Astrocyte (in vitro differentiated cells and primary cell): ENCODE measurements around the gene RRBP1. TPM values are rescaled to one million over a fixed set of nuclear protein-coding genes. Genes with fewer than 3 reads are reported as not detected.

Experiments used
- DNase-seq: peaks from one replicate; pipeline ENCODE4 v3.0.0-alpha.2; 2010; ENCODE audit warnings: low read depth
- FAIRE-seq: peaks from 2 replicates; lab custom pipeline; 2011; peaks lifted over from hg19 to GRCh38; lab: Jason Lieb, UNC
- H2AFZ ChIP-seq: 2 replicates; pipeline ENCODE4 v1.6.0; 2012; ENCODE audit warnings: low read depth, low read length, inconsistent platforms
- H3K27ac ChIP-seq: 2 replicates; pipeline ENCODE4 v1.5.1; 2011; ENCODE audit warnings: low read depth, low read length, inconsistent platforms
- H3K27me3 ChIP-seq: 2 replicates; pipeline ENCODE4 v1.6.0; 2011; ENCODE audit warnings: low read length, inconsistent platforms; ENCODE audit not compliant: insufficient read depth
- H3K36me3 ChIP-seq: 2 replicates; pipeline ENCODE4 v1.5.1; 2011; ENCODE audit warnings: low read length, inconsistent platforms; ENCODE audit not compliant: insufficient read depth
- H3K4me1 ChIP-seq: 2 replicates; pipeline ENCODE4 v1.5.1; 2011; ENCODE audit warnings: low read length, inconsistent platforms; ENCODE audit not compliant: insufficient read depth
- H3K4me2 ChIP-seq: 2 replicates; pipeline ENCODE4 v1.6.0; 2012; ENCODE audit warnings: low read length, inconsistent platforms
- H3K4me3 ChIP-seq: 2 replicates; pipeline ENCODE4 v1.5.1; 2011; ENCODE audit warnings: low read depth, mild to moderate bottlenecking, low read length, inconsistent platforms; ENCODE audit not compliant: insufficient read depth
- H3K79me2 ChIP-seq: 2 replicates; pipeline ENCODE4 v1.6.0; 2012; ENCODE audit warnings: mild to moderate bottlenecking, low read length, inconsistent platforms; ENCODE audit not compliant: insufficient read depth
- H3K9ac ChIP-seq: 2 replicates; pipeline ENCODE4 v1.6.0; 2012; ENCODE audit warnings: mild to moderate bottlenecking, low read length, inconsistent platforms
- H3K9me3 ChIP-seq: 2 replicates; pipeline ENCODE4 v1.5.1; 2012; ENCODE audit warnings: low read depth, mild to moderate bottlenecking, low read length, inconsistent platforms; ENCODE audit not compliant: insufficient read depth
- H4K20me1 ChIP-seq: 2 replicates; pipeline ENCODE4 v1.6.0; 2012; ENCODE audit warnings: low read length, inconsistent platforms; ENCODE audit not compliant: insufficient read depth
- H3K27ac Mint-ChIP-seq: one replicate; pipeline ENCODE4 v1.8.0; 2021; ENCODE audit warnings: mild to moderate bottlenecking, mixed read lengths; ENCODE audit not compliant: unreplicated experiment
- H3K27me3 Mint-ChIP-seq: one replicate; pipeline ENCODE4 v1.8.0; 2021; ENCODE audit warnings: low read depth, mixed read lengths; ENCODE audit not compliant: unreplicated experiment
- H3K36me3 Mint-ChIP-seq: one replicate; pipeline ENCODE4 v1.8.0; 2021; ENCODE audit warnings: low read depth, mixed read lengths; ENCODE audit not compliant: unreplicated experiment
- H3K4me1 Mint-ChIP-seq: one replicate; pipeline ENCODE4 v1.8.0; 2021; ENCODE audit warnings: low read depth, mixed read lengths; ENCODE audit not compliant: unreplicated experiment
- H3K4me3 Mint-ChIP-seq: one replicate; pipeline ENCODE4 v1.8.0; 2021; ENCODE audit warnings: mild to moderate bottlenecking, moderate library complexity, mixed read lengths; ENCODE audit not compliant: unreplicated experiment
- H3K9me3 Mint-ChIP-seq: one replicate; pipeline ENCODE4 v1.8.0; 2021; ENCODE audit warnings: mild to moderate bottlenecking, mixed read lengths; ENCODE audit not compliant: unreplicated experiment
- CTCF ChIP-seq: IDR thresholded peaks from 2 replicates; pipeline ENCODE4 v1.5.1; 2011; ENCODE audit warnings: low read depth, mild to moderate bottlenecking, inconsistent platforms, low read length, moderate library complexity; ENCODE audit not compliant: insufficient read depth
- EZH2 ChIP-seq: IDR thresholded peaks from 2 replicates; pipeline ENCODE4 v1.6.1; 2012; ENCODE audit warnings: mild to moderate bottlenecking, low read length, inconsistent platforms; ENCODE audit not compliant: insufficient read depth
- total RNA-seq: library from RNA; stranded (reverse); gene quantifications from 2 replicates; pipeline ENCODE4 v1.2.1, GENCODE V29; 2021

Gene RRBP1
- total RNA-seq, 1 donor from 2014 or later: 347 TPM

DNA sequence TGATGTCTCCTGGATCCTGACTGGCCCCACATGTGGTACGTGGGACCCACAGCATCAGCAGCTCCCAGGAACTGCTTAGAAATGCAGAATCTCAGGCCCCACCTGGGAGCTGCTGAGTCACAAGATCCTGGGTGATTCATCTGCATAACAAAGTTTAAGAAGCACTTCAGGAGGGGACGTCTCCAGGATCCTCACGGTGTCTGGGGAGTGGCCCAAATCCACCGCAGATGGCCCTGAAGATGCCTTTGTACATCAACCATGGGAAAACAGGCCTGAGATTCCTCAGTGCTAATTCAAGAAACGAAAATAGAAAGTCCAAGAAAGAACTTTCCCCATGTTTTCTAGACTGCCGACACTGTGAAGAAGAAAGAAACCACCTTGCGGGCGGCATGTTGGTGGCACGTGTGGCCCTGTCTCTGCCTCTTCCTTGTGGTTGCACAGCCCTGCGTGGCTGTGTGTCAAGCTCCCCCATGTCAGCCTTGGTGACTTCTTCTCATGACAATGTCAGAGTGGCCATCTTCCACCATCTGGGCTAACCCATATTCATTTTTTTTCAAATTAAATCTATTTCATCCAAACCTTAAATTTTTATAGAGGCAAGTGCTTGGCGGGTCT, 26.1 kb downstream of the RRBP1 start:
- peaks cover 12% of the 10 kb centered on the region for H3K4me1 ChIP-seq
- H3K9me3 Mint-ChIP-seq: peaks cover 2% of the 10 kb centered on the region
- no peak overlapping the region for H3K4me2 ChIP-seq
- H3K4me3 ChIP-seq: no peak overlapping the region
- FAIRE-seq: no peak
- peaks cover 34% of the 10 kb centered on the region for H3K4me1 Mint-ChIP-seq
- TF ChIP-seq EZH2 (no peak), CTCF (no peak)
- H3K36me3 ChIP-seq: peaks cover 40% of the 10 kb centered on the region
- no peak overlapping the region for H3K4me3 Mint-ChIP-seq
- H3K9me3 ChIP-seq: no peaks in the 10 kb centered on the region
- H3K79me2 ChIP-seq: peaks cover 99% of the 10 kb centered on the region
- H3K27me3 ChIP-seq: no peaks in the 10 kb centered on the region
- no peak overlapping the region for H2AFZ ChIP-seq
- H3K9ac ChIP-seq: no peak overlapping the region
- H3K36me3 Mint-ChIP-seq: peaks cover 48% of the 10 kb centered on the region
- peak overlapping the region; percentile 56 for H3K27ac ChIP-seq
- DNase-seq: peak; percentile 59
- H3K27ac Mint-ChIP-seq: no peak overlapping the region
- H3K27me3 Mint-ChIP-seq: no peaks in the 10 kb centered on the region
- H4K20me1 ChIP-seq: peaks cover 97% of the 10 kb centered on the region

- Mint-ChIP-seq H3K4me1 (peaks cover 34% of the 10 kb centered on the region), H3K27ac (peak overlapping the region; percentile 26), H3K9me3 (peaks cover 2% of the 10 kb centered on the region), H3K36me3 (peaks cover 45% of the 10 kb centered on the region), H3K27me3 (no peaks in the 10 kb centered on the region), H3K4me3 (peak overlapping the region; percentile 16)
- Histone ChIP-seq H3K4me2 (no peak overlapping the region), H3K27ac (peak overlapping the region; percentile 56), H2AFZ (no peak overlapping the region), H3K4me3 (no peak overlapping the region), H3K79me2 (peaks cover 99% of the 10 kb centered on the region), H3K9me3 (no peaks in the 10 kb centered on the region), H3K36me3 (peaks cover 40% of the 10 kb centered on the region), H4K20me1 (peaks cover 97% of the 10 kb centered on the region), H3K4me1 (peaks cover 17% of the 10 kb centered on the region), H3K9ac (peak overlapping the region; percentile 6), H3K27me3 (no peaks in the 10 kb centered on the region)
- DNase-seq: peak; percentile 54
- FAIRE-seq: peak; percentile 29
- no peak for TF ChIP-seq CTCF
- TF ChIP-seq EZH2: no peak
These were observed 26.8 kb downstream of the RRBP1 start for GRCh38 chr20:17655286-17655651.

DNA sequence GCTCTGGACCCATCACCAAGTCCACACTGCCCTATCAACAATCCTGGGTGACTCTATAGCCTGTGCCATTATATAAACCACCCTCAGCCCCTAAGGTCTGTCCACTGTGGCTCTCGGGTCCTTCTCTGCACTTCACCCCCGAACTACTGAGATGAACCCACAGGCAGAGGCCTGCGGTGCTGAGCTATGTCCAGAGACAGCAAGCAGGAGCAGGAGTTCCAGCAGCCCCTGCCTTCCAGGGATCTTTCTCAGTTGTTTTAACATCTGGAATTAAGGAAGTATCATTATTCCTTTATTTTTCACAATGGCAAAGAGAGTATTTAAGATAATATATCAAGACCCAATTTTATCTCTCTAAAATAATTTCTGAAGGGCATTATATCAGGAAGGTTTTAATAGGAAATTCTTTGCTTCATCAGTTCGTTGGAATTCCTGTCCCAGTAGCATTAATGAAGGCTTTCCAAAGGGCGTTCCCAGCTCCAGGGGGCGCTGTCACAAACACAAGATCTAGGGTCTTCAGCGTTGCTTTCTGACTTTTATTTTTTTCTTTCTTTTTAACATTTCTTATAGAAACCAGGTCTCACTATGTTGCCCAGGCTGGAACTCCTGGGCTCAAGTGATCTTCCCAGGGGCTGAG, 27.3 kb downstream of the RRBP1 start:
- no peak for FAIRE-seq
- Mint-ChIP-seq H3K27me3 (no peaks in the 10 kb centered on the region), H3K4me3 (no peak overlapping the region), H3K27ac (peak overlapping the region; percentile 26), H3K9me3 (no peaks in the 10 kb centered on the region), H3K4me1 (peaks cover 37% of the 10 kb centered on the region), H3K36me3 (peaks cover 41% of the 10 kb centered on the region)
- no peak for DNase-seq
- H3K36me3 ChIP-seq: peaks cover 36% of the 10 kb centered on the region
- H3K27me3 ChIP-seq: no peaks in the 10 kb centered on the region
- peak overlapping the region; percentile 56 for H3K27ac ChIP-seq
- H4K20me1 ChIP-seq: peaks cover 97% of the 10 kb centered on the region
- H3K9me3 ChIP-seq: no peaks in the 10 kb centered on the region
- H3K79me2 ChIP-seq: peaks cover 99% of the 10 kb centered on the region
- no peak for TF ChIP-seq EZH2
- TF ChIP-seq CTCF: peak; percentile 82
- no peak overlapping the region for H2AFZ ChIP-seq
- peak overlapping the region; percentile 6 for H3K9ac ChIP-seq
- H3K4me2 ChIP-seq: no peak overlapping the region
- H3K4me3 ChIP-seq: no peak overlapping the region
- H3K4me1 ChIP-seq: peaks cover 19% of the 10 kb centered on the region
